HepG2 (cell line): ENCODE results near the gene CPNE4.

ENCODE experiments used
- CTCF ChIP-seq: sonication (generic); formaldehyde crosslinking; IDR thresholded peaks from 2 replicates; pipeline ENCODE4 v1.5.0; 2020; ENCODE audit warnings: mild to moderate bottlenecking, missing genetic modification reagents, moderate library complexity
- EZH2 ChIP-seq: conservative IDR thresholded peaks from 2 replicates; pipeline ENCODE4 v1.6.1; 2012; ENCODE audit warnings: mild to moderate bottlenecking, low read depth, low read length, moderate library complexity
- MTA3 ChIP-seq: sonication (generic); formaldehyde crosslinking; IDR thresholded peaks from 2 replicates; pipeline ENCODE4 v1.4.0; 2020; ENCODE audit warnings: missing genetic modification reagents
- REL ChIP-seq: sonication (generic); formaldehyde crosslinking; conservative IDR thresholded peaks from 2 replicates; pipeline ENCODE4 v1.8.0; 2022; ENCODE audit warnings: mild to moderate bottlenecking, missing genetic modification reagents, moderate library complexity
- TBX2 ChIP-seq: sonication (generic); formaldehyde crosslinking; IDR thresholded peaks from 2 replicates; pipeline ENCODE4 v1.5.0; 2020; ENCODE audit warnings: missing genetic modification reagents, mild to moderate bottlenecking, borderline replicate concordance
- YY1 ChIP-seq: IDR thresholded peaks from 2 replicates; pipeline ENCODE4 v1.6.1; 2011; ENCODE audit warnings: low read length, low read depth, moderate library complexity, mild to moderate bottlenecking; ENCODE audit not compliant: insufficient read depth, insufficient replicate concordance
- ZMAT3 ChIP-seq: sonication (generic); formaldehyde crosslinking; conservative IDR thresholded peaks from 2 replicates; pipeline ENCODE4 v1.7.0; 2021; ENCODE audit warnings: missing genetic modification reagents
- ZNF589 ChIP-seq: sonication (generic); formaldehyde crosslinking; conservative IDR thresholded peaks from 2 replicates; pipeline ENCODE4 v1.8.0; 2022; ENCODE audit warnings: mild to moderate bottlenecking, moderate library complexity, missing genetic modification reagents
- ZSCAN29 ChIP-seq: sonication (generic); formaldehyde crosslinking; conservative IDR thresholded peaks from 2 replicates; pipeline ENCODE4 v1.4.0; 2020; ENCODE audit warnings: mild to moderate bottlenecking, missing genetic modification reagents
- TF ChIP-seq, protein P1 (sequence below): sonication (generic); formaldehyde crosslinking; IDR thresholded peaks from 2 replicates; pipeline ENCODE4 v1.5.1; 2020; ENCODE audit warnings: missing genetic modification reagents, mild to moderate bottlenecking, borderline replicate concordance
- TF ChIP-seq, protein P2 (sequence below): sonication (generic); formaldehyde crosslinking; IDR thresholded peaks from 2 replicates; pipeline ENCODE4 v1.5.0; 2020; ENCODE audit warnings: mild to moderate bottlenecking, missing genetic modification reagents
- TF ChIP-seq, protein P3 (sequence below): IDR thresholded peaks from 2 replicates; pipeline ENCODE4 v1.6.1; 2012; ENCODE audit warnings: inconsistent platforms
- TF ChIP-seq, protein P4 (sequence below): IDR thresholded peaks from 2 replicates; pipeline ENCODE4 v1.6.1; 2016; ENCODE audit warnings: missing compliant biosample characterization, missing genetic modification reagents, borderline replicate concordance

DNA sequence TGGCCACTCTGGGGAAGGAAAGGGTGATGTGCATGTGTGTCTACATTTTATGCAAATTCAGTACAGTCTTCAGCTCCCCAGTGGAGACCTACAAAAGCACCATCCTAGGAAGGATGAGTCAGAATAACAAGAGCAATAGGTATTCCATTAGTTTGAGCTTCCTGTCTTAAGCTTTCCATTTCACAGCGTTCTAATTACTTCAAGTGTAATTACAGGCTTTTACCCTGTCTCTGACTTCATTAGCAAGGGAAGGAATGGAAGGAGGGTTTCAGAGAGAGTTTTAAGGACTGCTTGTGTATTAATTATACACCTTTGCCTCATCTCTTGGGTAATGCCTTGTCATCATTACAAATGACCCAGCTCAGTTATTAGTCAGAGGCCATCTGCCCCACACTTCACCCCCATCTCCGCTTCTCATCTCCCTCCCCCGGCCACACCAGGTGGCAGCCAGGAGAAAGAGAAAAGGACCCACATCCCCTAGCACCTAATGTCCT is 329.2 kb downstream of the CPNE4 start:
- TF ChIP-seq ZNF589 (no peak), TBX2 (CRISPR knock-in tag) (no peak), CTCF (no peak), ZSCAN29 (CRISPR knock-in tag) (no peak), EZH2 (no peak), YY1 (no peak), MTA3 (CRISPR knock-in tag) (no peak), REL (CRISPR knock-in tag) (no peak), ZMAT3 (CRISPR knock-in tag) (no peak)
- TF ChIP-seq, protein P1, sequence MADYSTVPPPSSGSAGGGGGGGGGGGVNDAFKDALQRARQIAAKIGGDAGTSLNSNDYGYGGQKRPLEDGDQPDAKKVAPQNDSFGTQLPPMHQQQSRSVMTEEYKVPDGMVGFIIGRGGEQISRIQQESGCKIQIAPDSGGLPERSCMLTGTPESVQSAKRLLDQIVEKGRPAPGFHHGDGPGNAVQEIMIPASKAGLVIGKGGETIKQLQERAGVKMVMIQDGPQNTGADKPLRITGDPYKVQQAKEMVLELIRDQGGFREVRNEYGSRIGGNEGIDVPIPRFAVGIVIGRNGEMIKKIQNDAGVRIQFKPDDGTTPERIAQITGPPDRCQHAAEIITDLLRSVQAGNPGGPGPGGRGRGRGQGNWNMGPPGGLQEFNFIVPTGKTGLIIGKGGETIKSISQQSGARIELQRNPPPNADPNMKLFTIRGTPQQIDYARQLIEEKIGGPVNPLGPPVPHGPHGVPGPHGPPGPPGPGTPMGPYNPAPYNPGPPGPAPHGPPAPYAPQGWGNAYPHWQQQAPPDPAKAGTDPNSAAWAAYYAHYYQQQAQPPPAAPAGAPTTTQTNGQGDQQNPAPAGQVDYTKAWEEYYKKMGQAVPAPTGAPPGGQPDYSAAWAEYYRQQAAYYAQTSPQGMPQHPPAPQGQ (CRISPR knock-in tag): no peak
- TF ChIP-seq, protein P2, sequence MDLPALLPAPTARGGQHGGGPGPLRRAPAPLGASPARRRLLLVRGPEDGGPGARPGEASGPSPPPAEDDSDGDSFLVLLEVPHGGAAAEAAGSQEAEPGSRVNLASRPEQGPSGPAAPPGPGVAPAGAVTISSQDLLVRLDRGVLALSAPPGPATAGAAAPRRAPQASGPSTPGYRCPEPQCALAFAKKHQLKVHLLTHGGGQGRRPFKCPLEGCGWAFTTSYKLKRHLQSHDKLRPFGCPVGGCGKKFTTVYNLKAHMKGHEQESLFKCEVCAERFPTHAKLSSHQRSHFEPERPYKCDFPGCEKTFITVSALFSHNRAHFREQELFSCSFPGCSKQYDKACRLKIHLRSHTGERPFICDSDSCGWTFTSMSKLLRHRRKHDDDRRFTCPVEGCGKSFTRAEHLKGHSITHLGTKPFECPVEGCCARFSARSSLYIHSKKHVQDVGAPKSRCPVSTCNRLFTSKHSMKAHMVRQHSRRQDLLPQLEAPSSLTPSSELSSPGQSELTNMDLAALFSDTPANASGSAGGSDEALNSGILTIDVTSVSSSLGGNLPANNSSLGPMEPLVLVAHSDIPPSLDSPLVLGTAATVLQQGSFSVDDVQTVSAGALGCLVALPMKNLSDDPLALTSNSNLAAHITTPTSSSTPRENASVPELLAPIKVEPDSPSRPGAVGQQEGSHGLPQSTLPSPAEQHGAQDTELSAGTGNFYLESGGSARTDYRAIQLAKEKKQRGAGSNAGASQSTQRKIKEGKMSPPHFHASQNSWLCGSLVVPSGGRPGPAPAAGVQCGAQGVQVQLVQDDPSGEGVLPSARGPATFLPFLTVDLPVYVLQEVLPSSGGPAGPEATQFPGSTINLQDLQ (CRISPR knock-in tag): no peak
- TF ChIP-seq, protein P3, sequence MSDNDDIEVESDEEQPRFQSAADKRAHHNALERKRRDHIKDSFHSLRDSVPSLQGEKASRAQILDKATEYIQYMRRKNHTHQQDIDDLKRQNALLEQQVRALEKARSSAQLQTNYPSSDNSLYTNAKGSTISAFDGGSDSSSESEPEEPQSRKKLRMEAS: no peak
- TF ChIP-seq, protein P4, sequence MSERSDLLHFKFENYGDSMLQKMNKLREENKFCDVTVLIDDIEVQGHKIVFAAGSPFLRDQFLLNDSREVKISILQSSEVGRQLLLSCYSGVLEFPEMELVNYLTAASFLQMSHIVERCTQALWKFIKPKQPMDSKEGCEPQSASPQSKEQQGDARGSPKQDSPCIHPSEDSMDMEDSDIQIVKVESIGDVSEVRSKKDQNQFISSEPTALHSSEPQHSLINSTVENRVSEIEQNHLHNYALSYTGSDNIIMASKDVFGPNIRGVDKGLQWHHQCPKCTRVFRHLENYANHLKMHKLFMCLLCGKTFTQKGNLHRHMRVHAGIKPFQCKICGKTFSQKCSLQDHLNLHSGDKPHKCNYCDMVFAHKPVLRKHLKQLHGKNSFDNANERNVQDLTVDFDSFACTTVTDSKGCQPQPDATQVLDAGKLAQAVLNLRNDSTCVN: no peak
